Left ventricle myocardium inferior (tissue), 1 donor: Measurements from ENCODE around the gene ANKRD36. TPM values are rescaled to one million over a fixed set of nuclear protein-coding genes. Genes with fewer than 3 reads are reported as not detected.
A peak's percentile ranks its signal among the peaks of the same experiment; 100 is the strongest.
"Not testable (repeated sequence)": the region's sequence is repeated elsewhere in the genome, so short reads cannot be mapped to it uniquely, and the experiment has no call there.

Experiments used
- DNase-seq: peaks from one replicate; pipeline ENCODE4 v3.0.0-alpha.2; 2020
- H3K27ac ChIP-seq: fragments of 200-600 bp; replicated peaks from 2 replicates; pipeline ENCODE4 v1.8.0; 2021
- H3K27me3 ChIP-seq: fragments of 200-600 bp; 2 replicates; pipeline ENCODE4 v1.8.0; 2021; ENCODE audit warnings: low read depth
- H3K36me3 ChIP-seq: fragments of 200-600 bp; 2 replicates; pipeline ENCODE4 v1.8.0; 2021
- H3K4me1 ChIP-seq: fragments of 200-600 bp; 2 replicates; pipeline ENCODE4 v1.8.0; 2021
- H3K4me3 ChIP-seq: fragments of 200-600 bp; 2 replicates; pipeline ENCODE4 v1.8.0; 2021; ENCODE audit warnings: mild to moderate bottlenecking, moderate library complexity
- H3K9me3 ChIP-seq: fragments of 200-600 bp; replicated peaks from 2 replicates; pipeline ENCODE4 v1.8.0; 2021
- intact Hi-C: fragments of 100-400 bp; cut with micrococcal nuclease; formaldehyde crosslinking; loops from one replicate; pipeline ENCODE4 v1.11.0; 2022
- long read RNA-seq: library from polyadenylated mRNA; unstranded; transcript quantifications from one replicate; pipeline ENCODE4 v2.0.0, GENCODE V29; 2021
- total RNA-seq: library from RNA; stranded (reverse); fragmentation: NEBNext Ultra II Directional; extraction: Animal tissue kit (Norgen Biotek cat#: 25700); gene quantifications from one replicate; pipeline ENCODE4 v1.2.1, GENCODE V29; 2021
- TF ChIP-seq, protein P1 (sequence below): fragments of 200-600 bp; IDR thresholded peaks from 2 replicates; pipeline ENCODE4 v1.8.0; 2021; ENCODE audit warnings: antibody characterized with exemption, mild to moderate bottlenecking, borderline replicate concordance
- donor health status: DM: no; HTN: yes; CAD: no; lungs with severe emphysema.

ANKRD36 gene
- 4.3 TPM for total RNA-seq
- long read RNA-seq, partial matches to known transcripts: 0 of 1 reads
- long read RNA-seq, other reads (novel, unspliced or antisense): 1 of 1 reads

DNA sequence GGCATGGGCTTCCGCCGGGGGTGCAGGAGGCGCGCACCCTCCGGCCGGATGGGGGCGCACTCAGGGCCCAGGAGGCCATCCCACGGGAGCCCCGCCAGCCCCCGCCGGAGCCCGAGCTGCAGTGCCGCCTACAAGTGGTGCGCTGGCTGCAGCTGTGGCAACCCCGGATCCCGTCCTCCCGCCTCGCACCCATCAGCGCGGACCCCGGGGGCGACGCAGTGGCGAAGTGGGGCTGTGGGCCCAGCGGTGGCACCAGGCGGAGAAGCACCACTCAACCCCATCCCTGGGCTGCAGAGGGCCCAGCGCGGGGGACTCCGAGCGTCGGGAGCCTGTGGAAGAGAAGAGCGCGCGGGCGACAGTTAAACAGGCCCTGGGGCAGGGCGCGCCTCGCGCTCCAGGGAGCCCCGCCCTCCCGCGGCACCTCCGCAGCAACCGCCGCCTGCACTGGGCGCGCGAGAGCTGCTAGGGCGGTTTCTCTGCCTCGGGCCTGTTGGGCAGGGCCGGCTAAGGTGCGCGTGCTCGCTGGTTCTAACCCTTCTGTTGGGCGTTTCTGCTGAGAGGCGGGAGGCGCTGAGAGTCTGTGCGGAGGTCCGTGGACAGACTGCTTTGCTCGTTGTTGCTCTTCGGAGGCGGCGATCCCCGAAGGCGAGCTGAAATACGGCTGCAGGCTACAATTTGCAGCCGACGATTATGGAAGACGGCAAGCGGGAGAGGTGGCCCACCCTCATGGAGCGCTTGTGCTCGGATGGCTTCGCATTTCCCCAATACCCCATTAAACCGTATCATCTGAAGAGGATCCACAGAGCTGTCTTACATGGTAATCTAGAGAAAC, at the start of gene ANKRD36:
TSS of gene ANKRD36 (plus strand) at position 104 of the 832 bp plus-strand sequence. CDS start at position 691, 587 bp downstream.
- H3K36me3 ChIP-seq, H3K4me1 ChIP-seq, intact Hi-C loops, H3K27me3 ChIP-seq, H3K9me3 ChIP-seq: not testable (repeated sequence)
- Histone ChIP-seq H3K4me3 (peak within 1 kb of the TSS; percentile 91), H3K27ac (peak within 1 kb of the TSS; percentile 97)
- DNase-seq: peak; percentile 85
- TF ChIP-seq, protein P1, sequence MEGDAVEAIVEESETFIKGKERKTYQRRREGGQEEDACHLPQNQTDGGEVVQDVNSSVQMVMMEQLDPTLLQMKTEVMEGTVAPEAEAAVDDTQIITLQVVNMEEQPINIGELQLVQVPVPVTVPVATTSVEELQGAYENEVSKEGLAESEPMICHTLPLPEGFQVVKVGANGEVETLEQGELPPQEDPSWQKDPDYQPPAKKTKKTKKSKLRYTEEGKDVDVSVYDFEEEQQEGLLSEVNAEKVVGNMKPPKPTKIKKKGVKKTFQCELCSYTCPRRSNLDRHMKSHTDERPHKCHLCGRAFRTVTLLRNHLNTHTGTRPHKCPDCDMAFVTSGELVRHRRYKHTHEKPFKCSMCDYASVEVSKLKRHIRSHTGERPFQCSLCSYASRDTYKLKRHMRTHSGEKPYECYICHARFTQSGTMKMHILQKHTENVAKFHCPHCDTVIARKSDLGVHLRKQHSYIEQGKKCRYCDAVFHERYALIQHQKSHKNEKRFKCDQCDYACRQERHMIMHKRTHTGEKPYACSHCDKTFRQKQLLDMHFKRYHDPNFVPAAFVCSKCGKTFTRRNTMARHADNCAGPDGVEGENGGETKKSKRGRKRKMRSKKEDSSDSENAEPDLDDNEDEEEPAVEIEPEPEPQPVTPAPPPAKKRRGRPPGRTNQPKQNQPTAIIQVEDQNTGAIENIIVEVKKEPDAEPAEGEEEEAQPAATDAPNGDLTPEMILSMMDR: peak; percentile 60

DNA sequence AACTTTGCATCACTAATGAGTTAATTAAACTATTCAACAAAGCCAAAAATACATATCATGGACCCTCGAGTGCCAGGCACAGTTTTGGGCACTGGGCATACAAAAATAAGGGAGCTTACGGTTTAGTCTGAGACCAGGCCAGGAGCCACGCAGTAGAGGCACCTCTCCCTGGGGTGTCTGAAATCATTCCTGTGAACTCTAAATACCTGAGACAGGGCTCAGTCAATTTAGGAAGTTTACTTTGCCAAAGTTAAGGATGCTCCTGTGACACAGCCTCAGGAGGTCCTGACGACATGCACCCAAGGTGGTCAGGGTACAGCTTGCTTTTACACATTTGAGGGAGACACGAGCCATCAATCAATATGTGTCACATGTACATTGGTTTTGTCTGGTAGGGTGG, 46.9 kb upstream of the ANKRD36 start:
- peaks cover 18% of the 10 kb centered on the region for H3K27me3 ChIP-seq
- H3K4me1 ChIP-seq, H3K27ac ChIP-seq, DNase-seq, H3K9me3 ChIP-seq, intact Hi-C loops, H3K36me3 ChIP-seq, H3K4me3 ChIP-seq: not testable (repeated sequence)

DNA sequence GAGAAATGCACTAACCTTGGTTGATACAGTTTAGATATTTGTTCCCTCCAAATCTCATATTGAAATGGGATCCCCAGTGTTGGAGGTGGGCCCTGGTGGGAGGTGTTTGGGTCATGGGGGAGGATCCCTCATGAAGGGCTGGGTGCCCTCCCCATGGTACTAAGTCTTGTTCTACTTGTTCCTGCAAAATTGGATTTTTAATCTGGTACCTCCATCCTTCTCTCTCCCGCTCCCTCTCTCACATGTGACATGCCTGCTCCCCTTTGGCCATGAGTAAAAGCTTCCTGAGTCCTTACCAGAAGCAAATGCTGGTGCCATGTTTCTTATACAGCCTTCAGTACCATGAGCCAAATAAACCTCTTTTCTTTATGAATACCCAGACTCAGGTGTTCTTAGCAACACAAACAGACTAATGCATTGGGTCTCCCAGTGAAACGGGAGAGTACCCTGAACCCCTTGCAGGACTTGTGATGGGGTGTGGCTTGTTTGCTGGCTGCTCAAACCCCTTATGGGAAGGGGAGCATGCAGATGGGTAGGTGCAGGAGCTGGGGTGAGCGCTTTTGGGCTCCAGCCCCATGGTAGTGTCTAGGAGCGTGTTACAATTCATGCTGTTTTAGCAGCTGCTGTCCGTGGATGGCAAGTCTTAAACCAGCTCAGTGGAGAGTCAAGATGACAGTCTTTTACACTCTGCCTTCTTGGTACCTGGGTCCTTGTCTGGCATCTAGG, 45.5 kb upstream of the ANKRD36 start:
- Histone ChIP-seq H3K27me3 (peaks cover 18% of the 10 kb centered on the region), H3K4me3 (no peak overlapping the region), H3K36me3 (no peaks in the 10 kb centered on the region), H3K4me1 (no peaks in the 10 kb centered on the region), H3K27ac (no peak overlapping the region), H3K9me3 (peaks cover 6% of the 10 kb centered on the region)
- intact Hi-C loops: no loop called here
- no peak for DNase-seq
- TF ChIP-seq, protein P1: no peak

DNA sequence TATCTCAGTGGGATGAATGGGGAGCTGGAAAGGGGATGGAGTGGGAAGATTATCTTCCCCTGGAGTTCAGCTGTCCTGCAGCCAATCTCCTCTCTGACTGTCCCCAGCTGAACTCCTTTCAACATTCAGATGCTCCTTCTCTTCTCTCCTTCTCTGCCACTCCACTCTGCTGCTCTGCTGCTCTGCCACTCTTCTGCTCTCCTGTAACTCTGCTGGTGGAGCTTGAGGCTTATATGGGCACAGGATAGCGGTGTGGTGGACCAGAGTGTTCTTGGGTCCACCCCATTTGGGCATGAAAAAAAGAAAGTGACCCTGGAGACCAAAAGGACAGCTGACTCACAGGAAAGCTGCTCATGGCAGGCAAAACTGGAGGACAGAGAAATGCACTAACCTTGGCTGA, 44.9 kb upstream of the ANKRD36 start:
- Histone ChIP-seq H3K4me1 (no peaks in the 10 kb centered on the region), H3K27me3 (peaks cover 18% of the 10 kb centered on the region), H3K36me3 (no peaks in the 10 kb centered on the region), H3K4me3 (no peak overlapping the region), H3K9me3 (peaks cover 6% of the 10 kb centered on the region), H3K27ac (no peak overlapping the region)
- DNase-seq: no peak
- TF ChIP-seq, protein P1: no peak
- intact Hi-C loops: no loop called here

DNA sequence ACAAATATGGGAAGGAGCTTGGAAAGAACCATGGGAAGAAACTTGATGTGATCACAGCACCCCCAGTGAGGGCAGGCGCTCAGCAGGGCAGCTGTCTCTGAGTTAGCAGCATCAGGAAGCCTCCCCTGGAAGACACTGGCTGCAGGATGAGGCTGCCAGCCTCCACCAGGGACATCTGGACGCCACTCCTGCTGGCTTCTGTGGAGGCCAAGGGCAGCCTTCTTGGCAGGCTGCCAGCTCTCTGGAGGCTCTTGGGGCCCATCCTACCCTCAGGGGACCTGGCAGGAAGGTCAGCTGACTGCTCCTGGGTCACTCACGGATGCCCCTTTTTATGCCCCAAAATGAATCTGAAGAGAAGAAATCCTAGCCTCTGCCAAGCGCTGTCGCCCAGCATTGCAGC, 44.2 kb upstream of the ANKRD36 start:
- H3K4me3 ChIP-seq, H3K27ac ChIP-seq, intact Hi-C loops, H3K4me1 ChIP-seq, H3K36me3 ChIP-seq, H3K9me3 ChIP-seq, DNase-seq: not testable (repeated sequence)
- H3K27me3 ChIP-seq: peaks cover 18% of the 10 kb centered on the region

DNA sequence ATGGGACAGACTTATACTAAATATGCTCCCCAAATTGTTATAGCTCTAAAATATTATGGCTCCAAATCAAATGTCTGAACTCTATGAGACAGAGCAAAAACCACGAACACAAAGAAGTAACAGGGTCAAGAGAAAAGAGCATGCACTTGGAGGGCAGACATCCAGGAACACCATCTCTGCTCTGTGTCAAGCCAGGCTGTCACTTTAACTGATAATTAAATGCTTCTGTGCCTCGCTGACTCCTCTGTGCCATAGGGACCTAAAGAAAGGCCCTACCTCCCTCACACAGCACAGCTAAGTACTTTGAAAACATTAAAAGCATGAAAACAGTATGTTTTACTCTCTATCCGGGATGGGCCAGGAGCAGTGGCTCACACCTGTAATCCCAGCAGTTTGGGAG, 42.0 kb upstream of the ANKRD36 start:
- H3K27me3 ChIP-seq: peaks cover 12% of the 10 kb centered on the region
- H3K9me3 ChIP-seq, DNase-seq, intact Hi-C loops, H3K36me3 ChIP-seq, H3K4me3 ChIP-seq, H3K4me1 ChIP-seq, H3K27ac ChIP-seq: not testable (repeated sequence)

DNA sequence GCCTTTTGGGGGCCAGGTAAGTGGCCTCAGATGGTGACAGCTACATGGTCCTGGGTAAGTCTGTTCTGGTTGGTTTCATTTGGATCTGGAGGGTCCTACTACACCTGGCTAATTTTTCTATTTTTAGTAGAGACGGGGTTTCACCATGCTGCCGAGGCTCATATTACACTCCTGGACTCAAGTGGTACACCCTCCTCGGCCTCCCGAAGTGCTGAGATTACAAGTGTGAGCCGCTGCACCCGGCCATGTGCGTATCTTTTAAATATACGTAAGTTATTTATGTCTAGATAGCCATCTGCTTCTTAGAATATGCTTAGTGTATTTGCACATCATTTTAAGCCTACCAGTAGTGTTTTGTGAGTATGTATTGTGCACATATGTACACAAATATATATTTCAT, 35.7 kb upstream of the ANKRD36 start:
- intact Hi-C loops, H3K4me1 ChIP-seq, H3K9me3 ChIP-seq: not testable (repeated sequence)

DNA sequence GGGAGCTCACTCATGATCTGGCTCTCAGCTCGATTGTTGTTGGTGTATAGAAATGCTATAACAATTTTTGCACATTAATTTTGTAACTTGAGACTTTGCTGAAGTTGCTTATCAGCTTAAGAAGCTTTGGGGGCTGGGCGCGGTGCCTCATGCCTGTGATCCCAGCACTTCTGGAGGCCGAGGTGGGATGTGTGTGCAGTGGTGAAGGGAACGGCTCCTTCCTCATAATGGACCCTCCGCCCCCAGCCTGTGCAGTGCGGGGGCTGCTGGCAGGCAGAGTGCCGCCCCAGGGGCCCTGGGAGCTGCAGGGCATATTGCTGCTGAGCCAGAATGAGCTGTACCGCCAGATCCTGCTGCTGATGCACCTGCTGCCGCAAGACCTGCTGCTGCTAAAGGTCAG, 32.1 kb upstream of the ANKRD36 start:
- intact Hi-C loops, H3K9me3 ChIP-seq, H3K4me3 ChIP-seq, H3K27ac ChIP-seq, H3K27me3 ChIP-seq, H3K4me1 ChIP-seq, H3K36me3 ChIP-seq, DNase-seq: not testable (repeated sequence)

More for the DNA sequence above, 35.7 kb upstream of the ANKRD36 start:
- DNase-seq, H3K27ac ChIP-seq, H3K36me3 ChIP-seq, H3K27me3 ChIP-seq, H3K4me3 ChIP-seq: not testable (repeated sequence)

DNA sequence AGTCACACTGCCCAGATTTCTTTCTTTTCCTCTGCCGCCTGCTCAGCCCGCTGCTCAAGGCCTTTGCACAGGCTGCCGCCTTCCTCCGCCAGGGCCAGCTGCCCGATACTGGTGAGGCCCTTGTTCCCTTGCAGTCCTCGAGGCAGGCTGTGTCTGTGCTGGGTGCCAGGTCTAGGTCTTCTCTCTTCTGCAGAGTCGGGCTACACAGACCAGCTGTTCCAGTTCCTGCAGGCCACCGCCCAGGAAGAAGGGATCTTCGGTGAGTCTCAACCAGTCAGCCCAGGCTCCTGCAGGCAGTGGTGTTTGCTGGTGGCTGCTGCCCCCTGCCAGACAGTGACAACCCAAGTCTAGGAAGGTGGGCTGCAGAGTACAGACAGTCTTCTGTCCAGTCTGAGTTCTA, 30.7 kb upstream of the ANKRD36 start:
- H3K4me3 ChIP-seq, H3K27ac ChIP-seq, intact Hi-C loops, DNase-seq, H3K4me1 ChIP-seq, H3K36me3 ChIP-seq, H3K9me3 ChIP-seq, H3K27me3 ChIP-seq: not testable (repeated sequence)

DNA sequence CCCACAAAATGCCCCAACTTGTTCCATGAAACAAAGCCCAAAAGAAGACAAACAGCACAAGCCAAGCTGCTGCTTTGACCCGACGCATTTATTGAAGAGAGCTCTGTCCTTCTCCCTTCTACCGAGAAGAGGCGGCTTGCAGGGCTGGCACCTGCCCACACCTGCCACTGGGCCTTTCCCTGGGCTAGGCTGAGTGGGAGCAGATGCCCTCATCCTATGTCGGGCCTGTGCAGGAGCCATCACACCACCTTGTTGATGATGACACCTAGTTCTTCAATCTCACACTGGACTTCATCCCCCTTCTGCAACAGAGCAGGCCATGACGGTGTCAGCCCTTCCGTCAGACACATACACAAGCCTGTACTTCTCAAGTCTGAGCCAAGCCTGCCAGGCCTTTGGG, 29.4 kb upstream of the ANKRD36 start:
- H3K4me1 ChIP-seq, H3K4me3 ChIP-seq, H3K36me3 ChIP-seq, intact Hi-C loops, H3K9me3 ChIP-seq, DNase-seq, H3K27me3 ChIP-seq, H3K27ac ChIP-seq: not testable (repeated sequence)
